Astrocyte (in vitro differentiated cells and primary cell): ENCODE measurements around the gene SPPL3.

Experiments used
- CTCF ChIP-seq: IDR thresholded peaks from 2 replicates; pipeline ENCODE4 v1.5.1; 2011; ENCODE audit warnings: low read depth, mild to moderate bottlenecking, inconsistent platforms, low read length, moderate library complexity; ENCODE audit not compliant: insufficient read depth
- EZH2 ChIP-seq: IDR thresholded peaks from 2 replicates; pipeline ENCODE4 v1.6.1; 2012; ENCODE audit warnings: mild to moderate bottlenecking, low read length, inconsistent platforms; ENCODE audit not compliant: insufficient read depth

GRCh38 chr12:120736404-120737331, 167.5 kb downstream of the SPPL3 start:
- TF ChIP-seq CTCF = no peak
- TF ChIP-seq EZH2 = no peak
